HG02973 (cell line): Measurements from ENCODE around the gene FZD1.

Experiments used
- ATAC-seq: cut with Tn5 transposase; IDR thresholded peaks from one replicate; pipeline ENCODE4 v1.9.1; 2021; ENCODE audit warnings: moderate library complexity; ENCODE audit not compliant: unreplicated experiment

The FZD1 gene

DNA sequence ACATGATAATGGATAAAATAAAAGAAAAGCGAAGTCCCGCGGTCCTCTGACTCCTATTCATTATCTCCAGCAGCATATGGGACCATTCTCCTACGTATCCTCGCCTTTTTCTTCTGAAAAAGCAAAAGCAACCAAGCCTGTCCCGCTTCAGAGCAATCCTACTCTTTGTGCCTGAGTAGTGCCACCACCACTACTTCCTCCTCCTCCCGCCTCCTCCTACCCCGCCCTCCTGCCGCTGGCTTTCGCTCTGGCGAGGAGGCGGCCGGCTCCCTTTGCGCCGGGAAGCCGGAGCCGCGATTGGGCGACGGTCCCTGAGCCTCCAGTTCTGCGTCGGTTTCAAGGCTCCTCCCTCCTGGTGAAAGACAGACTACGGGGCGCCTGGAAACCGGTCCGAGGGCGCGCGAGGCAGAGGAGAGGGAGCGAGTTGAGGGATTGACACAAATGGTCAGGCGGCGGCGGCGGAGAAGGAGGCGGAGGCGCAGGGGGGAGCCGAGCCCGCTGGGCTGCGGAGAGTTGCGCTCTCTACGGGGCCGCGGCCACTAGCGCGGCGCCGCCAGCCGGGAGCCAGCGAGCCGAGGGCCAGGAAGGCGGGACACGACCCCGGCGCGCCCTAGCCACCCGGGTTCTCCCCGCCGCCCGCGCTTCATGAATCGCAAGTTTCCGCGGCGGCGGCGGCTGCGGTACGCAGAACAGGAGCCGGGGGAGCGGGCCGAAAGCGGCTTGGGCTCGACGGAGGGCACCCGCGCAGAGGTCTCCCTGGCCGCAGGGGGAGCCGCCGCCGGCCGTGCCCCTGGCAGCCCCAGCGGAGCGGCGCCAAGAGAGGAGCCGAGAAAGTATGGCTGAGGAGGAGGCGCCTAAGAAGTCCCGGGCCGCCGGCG, at the start of gene FZD1:
FZD1 (plus strand) TSS at position 388 of the 878 bp plus-strand sequence; CDS start at position 836, 448 bp downstream.
- ATAC-seq: peak; percentile 95

- no peak for ATAC-seq
These were observed 37.8 kb upstream of the FZD1 start for GRCh38 chr7:91226411-91226810.

DNA sequence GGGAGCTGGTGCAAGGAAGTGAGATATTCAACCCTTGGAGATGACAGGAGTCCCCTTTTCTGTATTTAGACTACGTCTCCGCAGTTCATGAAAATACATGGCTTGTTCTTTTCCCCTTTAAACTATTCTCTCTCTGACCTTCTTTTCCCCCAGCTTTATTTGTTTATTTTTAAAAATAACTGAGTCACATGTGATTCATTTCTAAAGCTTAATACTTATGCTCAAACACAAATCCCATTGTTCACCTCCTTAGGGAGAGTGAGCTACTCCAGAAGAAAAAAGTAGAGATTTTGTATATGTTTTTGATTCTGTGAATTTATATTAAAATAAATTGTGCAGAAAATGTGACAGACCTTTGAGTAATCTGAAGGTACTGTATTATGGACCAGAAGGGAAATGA, 35.9 kb upstream of the FZD1 start:
- no peak for ATAC-seq

DNA sequence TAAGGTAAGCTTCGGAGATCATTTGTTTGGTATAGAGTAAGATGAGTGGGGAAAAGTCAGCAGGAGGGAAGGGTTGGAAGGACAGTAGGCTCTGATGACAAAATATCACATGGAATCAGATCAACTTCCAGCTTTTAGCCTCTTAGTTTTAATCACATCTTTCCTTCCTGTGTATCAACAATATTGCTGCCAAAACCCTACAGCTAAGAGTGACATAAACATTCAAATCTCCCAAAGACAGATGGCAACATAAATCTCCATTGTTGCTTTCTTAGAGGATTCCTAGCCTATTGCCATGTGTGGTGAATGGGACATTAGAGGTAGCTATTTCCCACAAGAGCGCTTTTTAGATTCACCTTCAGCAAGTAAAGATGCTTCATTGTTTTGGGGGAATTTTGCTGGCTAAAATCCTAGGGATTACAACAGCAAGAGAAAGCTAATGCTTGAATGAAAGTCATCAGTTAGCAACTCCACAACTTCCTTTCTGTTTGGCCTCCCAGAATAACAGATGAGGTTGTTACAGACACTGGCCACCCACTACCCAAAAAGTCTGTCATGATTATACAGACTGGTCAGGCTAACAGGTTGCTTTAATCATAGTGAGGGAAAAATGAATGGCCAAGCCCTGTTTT, 35.2 kb upstream of the FZD1 start:
- no peak for ATAC-seq

GRCh38 chr7:91230100-91230499, 34.1 kb upstream of the FZD1 start:
- ATAC-seq: no peak

DNA sequence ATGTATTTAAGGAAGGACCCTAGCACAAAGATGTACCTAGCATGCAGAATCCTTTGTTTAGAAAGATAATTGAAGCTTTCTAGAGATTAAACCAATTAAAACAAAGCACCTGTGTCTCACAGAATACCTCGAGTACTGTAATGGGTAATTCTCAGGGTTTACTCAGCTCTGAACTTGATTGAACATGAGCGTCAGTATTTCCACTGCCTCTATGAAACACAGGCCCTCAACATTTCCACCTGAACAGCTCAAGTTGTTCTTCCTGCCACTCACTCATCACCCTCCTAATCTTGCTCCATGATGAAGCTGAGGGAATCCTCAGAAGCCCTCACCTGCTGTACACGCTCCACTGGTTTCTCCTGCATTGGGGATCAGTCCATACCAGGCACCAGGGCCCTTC, 33.7 kb upstream of the FZD1 start:
- ATAC-seq: no peak

DNA sequence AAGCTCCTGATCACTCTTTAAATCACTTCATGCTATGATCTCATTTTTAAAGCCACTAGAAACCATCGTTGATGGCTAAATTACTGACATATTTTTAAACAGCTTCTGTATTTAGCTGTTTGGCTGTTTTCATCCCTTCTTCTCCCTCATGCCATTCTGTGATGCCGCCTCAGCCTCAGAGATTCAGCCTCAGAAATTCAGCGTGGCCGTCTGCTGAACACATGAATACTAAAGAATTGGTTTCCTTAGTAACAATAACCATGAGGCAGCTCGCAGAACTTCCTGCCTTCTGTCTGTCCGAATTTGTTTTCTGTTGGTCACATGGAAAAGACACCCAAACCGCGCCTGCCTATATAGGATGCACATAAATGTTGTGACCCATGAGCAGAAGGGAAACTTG, 31.0 kb upstream of the FZD1 start:
- no peak for ATAC-seq

DNA sequence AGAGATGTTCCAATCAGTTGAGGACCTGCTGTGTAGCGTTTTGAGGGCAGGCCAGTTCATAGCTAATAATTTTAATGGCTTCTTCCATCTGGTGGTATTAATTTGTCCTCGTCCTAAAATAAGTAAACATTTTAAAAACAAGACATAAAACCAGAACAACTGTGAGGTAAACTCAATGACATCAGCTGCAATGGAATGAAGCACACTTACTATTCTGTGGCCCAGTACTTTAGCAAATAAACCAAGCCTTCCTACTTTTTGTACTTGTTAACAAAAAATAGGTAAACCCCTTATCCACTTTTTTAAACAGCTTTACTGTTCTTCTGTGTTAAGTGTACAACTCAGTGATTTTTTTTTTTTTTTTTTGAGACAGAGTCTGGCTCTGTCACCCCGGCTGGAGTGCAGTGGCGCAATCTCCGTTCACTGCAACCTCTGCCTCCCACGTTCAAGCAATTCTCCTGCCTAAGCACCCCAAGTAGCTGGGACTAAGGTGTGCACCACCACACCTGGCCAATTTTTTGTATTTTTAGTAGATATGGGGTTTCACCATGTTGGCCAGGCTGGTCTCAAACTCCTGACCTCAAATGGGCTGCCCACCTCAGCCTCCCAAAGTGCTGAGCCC, 28.9 kb upstream of the FZD1 start:
- ATAC-seq: no peak

DNA sequence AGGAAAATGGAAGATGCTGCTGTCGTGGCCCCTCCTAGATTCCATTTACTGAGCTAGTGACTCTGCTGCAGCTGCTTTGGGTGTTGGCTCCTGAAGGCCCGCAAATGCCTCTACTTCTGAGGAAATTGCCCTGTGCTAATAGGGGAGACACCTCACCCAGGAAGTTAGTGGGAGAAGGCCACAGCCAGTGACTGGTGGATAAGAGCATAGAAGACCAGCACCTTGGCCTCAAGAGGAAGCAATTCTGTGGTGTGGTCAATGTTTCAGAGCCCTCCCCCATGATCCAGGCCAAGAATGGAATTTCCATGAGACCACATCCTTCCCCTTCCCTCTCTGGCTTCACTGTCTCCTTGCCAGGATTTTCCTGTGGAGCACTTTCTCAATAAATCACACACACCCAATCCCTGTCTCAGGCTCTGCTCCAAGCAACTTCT, 25.0 kb upstream of the FZD1 start:
- ATAC-seq: no peak

- ATAC-seq: no peak
These were observed 24.5 kb upstream of the FZD1 start for GRCh38 chr7:91239772-91240171.

- ATAC-seq: no peak
These were observed 23.8 kb upstream of the FZD1 start for GRCh38 chr7:91240376-91240941.

DNA sequence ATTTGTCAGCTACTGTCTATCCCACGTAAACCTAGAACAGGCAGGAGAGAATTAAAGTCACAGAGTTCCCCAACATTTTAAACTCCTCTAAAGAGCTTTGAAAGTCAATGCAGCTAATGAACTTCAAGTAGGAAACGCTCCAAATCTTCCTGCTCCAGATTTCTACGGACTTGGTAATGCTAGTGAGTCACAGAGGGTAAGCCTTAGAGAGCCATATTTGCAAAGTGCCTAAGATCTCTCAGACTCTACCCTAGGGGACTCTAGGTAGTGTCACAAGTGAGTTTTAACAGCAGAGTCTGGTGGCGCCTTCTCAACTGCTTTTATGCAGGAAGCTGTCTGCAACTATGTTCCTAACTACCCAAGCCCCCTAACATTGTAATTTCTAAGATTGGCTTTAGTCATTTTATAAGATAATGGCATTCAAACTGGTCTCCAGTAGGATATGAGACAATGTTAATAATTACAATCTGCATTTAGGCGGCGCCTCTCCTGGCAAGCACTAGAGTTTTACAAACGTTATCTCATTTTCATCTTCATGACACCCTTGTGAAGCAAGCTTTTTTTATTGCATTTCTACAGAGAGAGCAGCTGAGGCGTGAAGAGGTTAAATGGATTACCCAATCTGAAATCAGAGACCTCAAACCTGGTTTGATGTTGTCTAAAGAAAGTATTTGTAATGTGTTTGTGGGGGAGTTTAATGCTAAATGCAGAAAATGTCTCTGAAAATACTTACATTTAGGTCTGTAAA, 22.0 kb upstream of the FZD1 start:
- no peak for ATAC-seq

- no peak for ATAC-seq
These were observed 20.5 kb upstream of the FZD1 start for GRCh38 chr7:91243591-91244301.

GRCh38 chr7:91247500-91247899, 16.7 kb upstream of the FZD1 start:
- no peak for ATAC-seq

DNA sequence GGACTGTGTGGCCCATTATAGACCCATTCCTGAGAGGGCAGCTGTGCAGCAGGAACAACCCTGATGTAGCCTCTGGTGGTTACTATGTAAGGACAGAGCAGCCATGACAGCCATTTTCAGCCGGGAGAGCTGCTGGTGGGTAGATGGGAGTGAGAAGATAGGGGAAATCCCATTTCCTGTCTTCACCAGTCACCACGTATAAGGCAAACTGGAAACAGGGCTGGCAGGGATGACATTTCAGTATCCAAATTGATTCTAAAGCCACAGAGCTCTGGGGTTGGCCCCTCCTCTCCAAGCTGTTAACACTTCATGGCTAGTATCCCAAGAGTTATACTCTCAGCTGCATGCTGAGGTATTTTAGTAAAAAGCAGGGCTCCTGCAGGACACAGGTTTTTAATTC, 15.2 kb upstream of the FZD1 start:
- no peak for ATAC-seq

DNA sequence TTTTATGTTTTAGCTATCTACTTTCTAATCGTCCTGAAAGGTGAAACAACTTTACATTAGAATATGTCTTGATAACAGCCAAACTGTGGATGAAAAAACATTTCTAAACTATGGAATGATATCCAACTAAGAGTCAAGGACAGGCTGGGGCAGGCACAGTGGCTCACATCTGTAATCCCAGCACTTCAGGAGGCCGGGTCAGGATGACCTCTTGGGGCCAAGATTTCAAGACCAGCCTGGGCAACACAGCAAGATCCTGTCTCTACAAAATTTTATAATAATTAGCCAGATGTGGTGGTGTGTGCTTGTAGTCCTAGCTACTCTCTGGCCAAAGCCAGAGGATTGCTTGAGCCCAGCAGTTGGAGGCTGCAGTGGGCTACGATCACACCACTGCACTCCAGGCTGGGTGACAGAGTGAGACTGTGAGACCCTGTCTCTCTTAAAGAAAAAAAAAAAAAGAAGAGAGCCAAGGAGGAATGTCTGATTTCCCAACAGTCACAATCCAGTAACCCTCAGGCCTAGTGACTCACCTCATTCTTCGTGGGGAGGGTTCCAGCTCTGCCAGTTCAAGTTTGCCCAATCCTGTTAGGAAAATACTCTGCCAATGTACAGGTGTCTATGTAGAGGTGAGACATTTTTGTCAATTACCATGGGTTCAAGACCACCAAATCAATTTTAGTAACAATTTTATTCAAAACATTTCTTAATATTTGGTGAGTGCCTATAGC, 14.6 kb upstream of the FZD1 start:
- no peak for ATAC-seq

- ATAC-seq: no peak
These were observed 13.5 kb upstream of the FZD1 start for GRCh38 chr7:91250706-91251105.

- no peak for ATAC-seq
These were observed 12.4 kb upstream of the FZD1 start for GRCh38 chr7:91251877-91252276.

DNA sequence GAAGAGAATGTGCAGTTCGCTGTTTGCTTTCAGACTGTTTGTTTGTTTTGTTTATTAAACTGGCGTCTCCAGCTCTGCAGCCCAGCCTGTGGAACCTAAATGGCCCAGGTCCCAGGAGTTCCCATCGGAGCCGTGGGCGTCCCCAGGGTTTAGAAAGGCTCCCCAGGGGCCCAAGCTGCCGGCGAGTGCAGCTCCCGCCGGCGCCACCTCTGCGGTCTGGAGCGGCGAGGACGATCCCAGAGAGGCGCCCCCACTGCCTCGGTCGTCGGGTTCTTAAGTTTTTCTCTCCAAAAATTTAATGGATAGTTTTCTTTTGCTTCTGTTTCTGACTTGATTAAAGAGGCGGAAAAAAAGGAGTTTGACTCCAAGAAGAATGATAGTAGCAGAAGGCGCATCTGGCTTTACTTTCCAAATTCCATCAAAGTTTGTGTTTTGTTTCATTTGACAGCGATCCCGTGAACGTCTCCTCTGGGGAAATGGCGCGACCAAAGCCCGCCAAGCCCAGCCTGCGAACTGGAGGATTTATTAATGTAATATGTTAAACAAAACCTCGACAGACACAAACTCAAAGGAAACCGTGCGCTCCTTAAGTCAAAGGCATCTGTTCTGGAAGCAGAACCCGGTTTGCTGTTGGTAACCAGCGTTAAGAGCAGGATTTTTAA, 718 bp upstream of the FZD1 start:
- ATAC-seq: no peak
